ENCODE data around the gene GGT5.
"Not testable (repeated sequence)": the region's sequence is repeated elsewhere in the genome, so short reads cannot be mapped to it uniquely, and the experiment has no call there.

DNA sequence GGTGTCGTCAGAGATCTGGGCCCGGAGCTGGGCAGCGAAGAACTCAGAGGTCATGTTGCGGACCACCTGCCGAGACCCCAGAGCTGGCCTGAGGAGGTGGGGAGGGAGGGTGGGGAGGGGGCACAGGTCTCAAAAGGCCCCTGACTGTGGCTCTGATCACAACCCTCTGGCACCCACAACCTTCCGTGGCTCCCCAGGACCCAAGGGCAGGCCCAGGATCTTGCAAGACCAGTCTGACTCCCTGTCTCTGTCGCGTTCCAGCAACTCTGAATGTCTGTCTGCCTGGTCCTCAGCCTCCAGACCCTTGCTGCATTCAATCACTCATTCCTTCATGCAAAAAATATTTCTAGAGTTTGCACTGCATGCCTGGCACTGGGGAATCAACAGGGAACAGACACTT lies 4.5 kb upstream of the GGT5 start:
- TF ChIP-seq POLR2AphosphoS5 (IDR thresholded peaks at IDR 0.05; ENCODE audit: low read depth); CTCF (IDR thresholded peaks at IDR 0.05; ENCODE audit: insufficient read depth, low read length): not testable (repeated sequence)
- TF ChIP-seq, protein P1, sequence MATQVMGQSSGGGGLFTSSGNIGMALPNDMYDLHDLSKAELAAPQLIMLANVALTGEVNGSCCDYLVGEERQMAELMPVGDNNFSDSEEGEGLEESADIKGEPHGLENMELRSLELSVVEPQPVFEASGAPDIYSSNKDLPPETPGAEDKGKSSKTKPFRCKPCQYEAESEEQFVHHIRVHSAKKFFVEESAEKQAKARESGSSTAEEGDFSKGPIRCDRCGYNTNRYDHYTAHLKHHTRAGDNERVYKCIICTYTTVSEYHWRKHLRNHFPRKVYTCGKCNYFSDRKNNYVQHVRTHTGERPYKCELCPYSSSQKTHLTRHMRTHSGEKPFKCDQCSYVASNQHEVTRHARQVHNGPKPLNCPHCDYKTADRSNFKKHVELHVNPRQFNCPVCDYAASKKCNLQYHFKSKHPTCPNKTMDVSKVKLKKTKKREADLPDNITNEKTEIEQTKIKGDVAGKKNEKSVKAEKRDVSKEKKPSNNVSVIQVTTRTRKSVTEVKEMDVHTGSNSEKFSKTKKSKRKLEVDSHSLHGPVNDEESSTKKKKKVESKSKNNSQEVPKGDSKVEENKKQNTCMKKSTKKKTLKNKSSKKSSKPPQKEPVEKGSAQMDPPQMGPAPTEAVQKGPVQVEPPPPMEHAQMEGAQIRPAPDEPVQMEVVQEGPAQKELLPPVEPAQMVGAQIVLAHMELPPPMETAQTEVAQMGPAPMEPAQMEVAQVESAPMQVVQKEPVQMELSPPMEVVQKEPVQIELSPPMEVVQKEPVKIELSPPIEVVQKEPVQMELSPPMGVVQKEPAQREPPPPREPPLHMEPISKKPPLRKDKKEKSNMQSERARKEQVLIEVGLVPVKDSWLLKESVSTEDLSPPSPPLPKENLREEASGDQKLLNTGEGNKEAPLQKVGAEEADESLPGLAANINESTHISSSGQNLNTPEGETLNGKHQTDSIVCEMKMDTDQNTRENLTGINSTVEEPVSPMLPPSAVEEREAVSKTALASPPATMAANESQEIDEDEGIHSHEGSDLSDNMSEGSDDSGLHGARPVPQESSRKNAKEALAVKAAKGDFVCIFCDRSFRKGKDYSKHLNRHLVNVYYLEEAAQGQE (IDR thresholded peaks at IDR 0.05; ENCODE audit: insufficient replicate concordance, low read depth): not testable (repeated sequence)

Data from HL-60 (cell line).